ENCODE data around the gene PLN.

- TF ChIP-seq, protein P1, sequence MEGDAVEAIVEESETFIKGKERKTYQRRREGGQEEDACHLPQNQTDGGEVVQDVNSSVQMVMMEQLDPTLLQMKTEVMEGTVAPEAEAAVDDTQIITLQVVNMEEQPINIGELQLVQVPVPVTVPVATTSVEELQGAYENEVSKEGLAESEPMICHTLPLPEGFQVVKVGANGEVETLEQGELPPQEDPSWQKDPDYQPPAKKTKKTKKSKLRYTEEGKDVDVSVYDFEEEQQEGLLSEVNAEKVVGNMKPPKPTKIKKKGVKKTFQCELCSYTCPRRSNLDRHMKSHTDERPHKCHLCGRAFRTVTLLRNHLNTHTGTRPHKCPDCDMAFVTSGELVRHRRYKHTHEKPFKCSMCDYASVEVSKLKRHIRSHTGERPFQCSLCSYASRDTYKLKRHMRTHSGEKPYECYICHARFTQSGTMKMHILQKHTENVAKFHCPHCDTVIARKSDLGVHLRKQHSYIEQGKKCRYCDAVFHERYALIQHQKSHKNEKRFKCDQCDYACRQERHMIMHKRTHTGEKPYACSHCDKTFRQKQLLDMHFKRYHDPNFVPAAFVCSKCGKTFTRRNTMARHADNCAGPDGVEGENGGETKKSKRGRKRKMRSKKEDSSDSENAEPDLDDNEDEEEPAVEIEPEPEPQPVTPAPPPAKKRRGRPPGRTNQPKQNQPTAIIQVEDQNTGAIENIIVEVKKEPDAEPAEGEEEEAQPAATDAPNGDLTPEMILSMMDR (IDR thresholded peaks at IDR 0.05): no peak
- no peak for TF ChIP-seq POLR2A (IDR thresholded peaks at IDR 0.05)
- TF ChIP-seq POLR2AphosphoS5 (IDR thresholded peaks at IDR 0.05; ENCODE audit: insufficient read depth in 1 of 2, low read depth in 1 of 2): no peak
Measured at GRCh38 chr6:118537574-118537973, 10.5 kb upstream of the PLN start.

Measured in vagina (tissue), 2 donors.